Ectodermal cell (in vitro differentiated cells): ENCODE measurements around the gene NR2F1-AS1.

ENCODE experiments used
- H3K27ac ChIP-seq: 2 replicates; pipeline ENCODE4 v1.7.0; 2013; ENCODE audit warnings: mild to moderate bottlenecking, low read depth, low read length; ENCODE audit not compliant: insufficient read depth, poor library complexity, severe bottlenecking
- H3K27me3 ChIP-seq: 2 replicates; pipeline ENCODE4 v1.7.0; 2013; ENCODE audit warnings: mild to moderate bottlenecking, low read length; ENCODE audit not compliant: insufficient read depth, control insufficient read depth, poor library complexity, severe bottlenecking
- H3K36me3 ChIP-seq: one replicate; pipeline ENCODE4 v1.7.0; 2013; ENCODE audit warnings: low read length; ENCODE audit not compliant: control insufficient read depth, insufficient read depth
- H3K4me1 ChIP-seq: one replicate; pipeline ENCODE4 v1.7.0; 2013; ENCODE audit warnings: low read length; ENCODE audit not compliant: control insufficient read depth, insufficient read depth
- H3K4me3 ChIP-seq: 2 replicates; pipeline ENCODE4 v1.7.0; 2013; ENCODE audit warnings: low read depth, low read length, control low read depth; ENCODE audit not compliant: insufficient read depth
- H3K9me3 ChIP-seq: 2 replicates; pipeline ENCODE4 v1.7.0; 2013; ENCODE audit warnings: mild to moderate bottlenecking, low read length, moderate library complexity; ENCODE audit not compliant: control insufficient read depth
- WGBS, 2 experiments: methylation state at CpG; one replicate each; pipeline ENCODE4 v1.1.7; 2013; ENCODE audit warnings: missing lambda C conversion rate in 2 of 2; 5-methylcytosine and 5-hydroxymethylcytosine counted together

NR2F1-AS1 gene

GRCh38 chr5:93589152-93589828, 8.3 kb upstream of the NR2F1-AS1 start:
- Histone ChIP-seq H3K36me3 (peaks cover 44% of the 10 kb centered on the region), H3K4me3 (peak overlapping the region; percentile 42), H3K9me3 (no peaks in the 10 kb centered on the region), H3K4me1 (peaks cover 24% of the 10 kb centered on the region), H3K27ac (no peak overlapping the region), H3K27me3 (peaks cover 93% of the 10 kb centered on the region)
- WGBS, 2 experiments, result 50 to 51% methylated on average over 5 to 6 of the region's 6 CpGs

- H3K4me1 ChIP-seq, result peaks cover 17% of the 10 kb centered on the region
- H3K36me3 ChIP-seq, result peaks cover 41% of the 10 kb centered on the region
- H3K27ac ChIP-seq, result peak overlapping the region; percentile 20
- no peaks in the 10 kb centered on the region for H3K9me3 ChIP-seq
- H3K27me3 ChIP-seq, result peaks cover 87% of the 10 kb centered on the region
- WGBS, 2 experiments, result 7% methylated on average over 78 of the region's 78 CpGs
- peak overlapping the region; percentile 78 for H3K4me3 ChIP-seq
These were observed 7.5 kb upstream of the NR2F1-AS1 start for GRCh38 chr5:93588352-93589151.

GRCh38 chr5:93587597-93588351, 6.8 kb upstream of the NR2F1-AS1 start:
- 3% methylated on average over 59 of the region's 59 CpGs for WGBS, 2 experiments
- H3K4me3 ChIP-seq, result peak overlapping the region; percentile 78
- H3K27ac ChIP-seq, result peak overlapping the region; percentile 44
- H3K4me1 ChIP-seq, result peaks cover 12% of the 10 kb centered on the region
- H3K36me3 ChIP-seq, result peaks cover 41% of the 10 kb centered on the region
- H3K9me3 ChIP-seq, result no peaks in the 10 kb centered on the region
- peaks cover 84% of the 10 kb centered on the region for H3K27me3 ChIP-seq

- Histone ChIP-seq H3K4me1 (peaks cover 10% of the 10 kb centered on the region), H3K4me3 (peak overlapping the region; percentile 78), H3K9me3 (no peaks in the 10 kb centered on the region), H3K36me3 (peaks cover 38% of the 10 kb centered on the region), H3K27me3 (peaks cover 81% of the 10 kb centered on the region), H3K27ac (peak overlapping the region; percentile 44)
- 10% methylated on average over 8 to 11 of the region's 11 CpGs for WGBS, 2 experiments
These were observed 5.9 kb upstream of the NR2F1-AS1 start for GRCh38 chr5:93586736-93587596.

- Histone ChIP-seq H3K4me3 (peak overlapping the region; percentile 78), H3K27ac (peak overlapping the region; percentile 44), H3K4me1 (peaks cover 10% of the 10 kb centered on the region), H3K27me3 (peaks cover 76% of the 10 kb centered on the region), H3K36me3 (peaks cover 27% of the 10 kb centered on the region), H3K9me3 (no peaks in the 10 kb centered on the region)
- 5 to 8% methylated on average over 13 of the region's 13 CpGs for WGBS, 2 experiments
These were observed 4.9 kb upstream of the NR2F1-AS1 start for GRCh38 chr5:93585767-93586385.

GRCh38 chr5:93585041-93585766, 4.2 kb upstream of the NR2F1-AS1 start:
- Histone ChIP-seq H3K27me3 (peaks cover 76% of the 10 kb centered on the region), H3K36me3 (peaks cover 20% of the 10 kb centered on the region), H3K27ac (peak overlapping the region; percentile 44), H3K4me3 (peak overlapping the region; percentile 78), H3K9me3 (no peaks in the 10 kb centered on the region), H3K4me1 (peaks cover 5% of the 10 kb centered on the region)
- WGBS, 2 experiments, result 0% methylated on average over 62 to 70 of the region's 70 CpGs

- H3K9me3 ChIP-seq, result no peaks in the 10 kb centered on the region
- peaks cover 16% of the 10 kb centered on the region for H3K36me3 ChIP-seq
- WGBS, 2 experiments, result 0 to 1% methylated on average over 40 to 41 of the region's 48 CpGs
- peak overlapping the region; percentile 78 for H3K4me3 ChIP-seq
- H3K27ac ChIP-seq, result peak overlapping the region; percentile 40
- H3K27me3 ChIP-seq, result peaks cover 76% of the 10 kb centered on the region
- H3K4me1 ChIP-seq, result peaks cover 3% of the 10 kb centered on the region
These were observed 3.6 kb upstream of the NR2F1-AS1 start for GRCh38 chr5:93584596-93585040.

- H3K9me3 ChIP-seq, result no peaks in the 10 kb centered on the region
- peak overlapping the region; percentile 78 for H3K27ac ChIP-seq
- H3K4me1 ChIP-seq, result peaks cover 3% of the 10 kb centered on the region
- peak overlapping the region; percentile 78 for H3K4me3 ChIP-seq
- 0% methylated on average over 110 of the region's 110 CpGs for WGBS, 2 experiments
- H3K27me3 ChIP-seq, result peaks cover 76% of the 10 kb centered on the region
- H3K36me3 ChIP-seq, result peaks cover 14% of the 10 kb centered on the region
These were observed 3.0 kb upstream of the NR2F1-AS1 start for GRCh38 chr5:93583768-93584595.
